Neuronal stem cell (in vitro differentiated cells): Measurements from ENCODE around the gene PCGF2.

Experiments used
- DNase-seq: peaks from one replicate; pipeline ENCODE4 v3.0.0-alpha.2; 2013; ENCODE audit warnings: low spot score
- H2AFZ ChIP-seq: one replicate; pipeline ENCODE4 v1.6.1; 2013; ENCODE audit warnings: mild to moderate bottlenecking, low read length, inconsistent platforms
- H2AK5ac ChIP-seq: 2 replicates; pipeline ENCODE4 v1.6.1; 2013; ENCODE audit warnings: low read depth, mild to moderate bottlenecking, inconsistent platforms, low read length, moderate library complexity, mixed read lengths
- H2BK120ac ChIP-seq: 2 replicates; pipeline ENCODE4 v1.6.1; 2013; ENCODE audit warnings: low read depth, mild to moderate bottlenecking, inconsistent platforms, low read length, moderate library complexity, mixed read lengths
- H2BK12ac ChIP-seq: one replicate; pipeline ENCODE4 v1.6.1; 2013; ENCODE audit warnings: low read length, inconsistent platforms
- H2BK15ac ChIP-seq: 2 replicates; pipeline ENCODE4 v1.6.1; 2013; ENCODE audit warnings: mild to moderate bottlenecking, low read length, inconsistent platforms, mixed read lengths
- H2BK5ac ChIP-seq: one replicate; pipeline ENCODE4 v1.6.1; 2013; ENCODE audit warnings: inconsistent platforms, mild to moderate bottlenecking, low read length, moderate library complexity
- H3K14ac ChIP-seq: one replicate; pipeline ENCODE4 v1.6.1; 2013; ENCODE audit warnings: low read length, inconsistent platforms
- H3K18ac ChIP-seq: 2 replicates; pipeline ENCODE4 v1.6.1; 2013; ENCODE audit warnings: low read length, inconsistent platforms
- H3K23ac ChIP-seq: 2 replicates; pipeline ENCODE4 v1.6.1; 2013; ENCODE audit warnings: low read depth, mild to moderate bottlenecking, mixed read lengths, low read length, inconsistent platforms; ENCODE audit not compliant: poor library complexity
- H3K27ac ChIP-seq: replicated peaks from 3 replicates; pipeline ENCODE4 v1.5.1; 2013; ENCODE audit warnings: low read length, inconsistent platforms
- H3K27me3 ChIP-seq, 3 experiments: 2 replicates each; pipeline ENCODE4 v1.6.1; 2013; ENCODE audit warnings: low read length in 3 of 3, mild to moderate bottlenecking in 2 of 3, inconsistent platforms in 1 of 3, low read depth in 1 of 3, mixed read lengths in 1 of 3, moderate library complexity in 1 of 3; ENCODE audit not compliant: control insufficient read depth in 3 of 3, insufficient read depth in 3 of 3
- H3K36me3 ChIP-seq, 2 donors: replicated peaks in 1 of 2; 2 replicates each; pipeline ENCODE4 v1.6.1; 2013; ENCODE audit warnings: low read length in 2 of 2; ENCODE audit not compliant: control insufficient read depth in 2 of 2, insufficient read depth in 2 of 2
- H3K4ac ChIP-seq: 2 replicates; pipeline ENCODE4 v1.6.1; 2013; ENCODE audit warnings: inconsistent platforms, mild to moderate bottlenecking, low read length, moderate library complexity
- H3K4me1 ChIP-seq, 2 donors: 1 replicate in 1 of 2; 2 replicates in 1 of 2; pipeline ENCODE4 v1.6.1; 2013; ENCODE audit warnings: low read length in 2 of 2, low read depth in 1 of 2; ENCODE audit not compliant: control insufficient read depth in 2 of 2, insufficient read depth in 1 of 2
- H3K4me2 ChIP-seq: one replicate; pipeline ENCODE4 v1.6.1; 2013; ENCODE audit warnings: mild to moderate bottlenecking, low read length, inconsistent platforms; ENCODE audit not compliant: insufficient read depth, poor library complexity, severe bottlenecking
- H3K4me3 ChIP-seq, 2 donors: 2 replicates each; pipeline ENCODE4 v1.5.1; 2013; ENCODE audit warnings: low read length in 2 of 2, mild to moderate bottlenecking in 2 of 2, inconsistent platforms in 1 of 2, moderate library complexity in 1 of 2
- H3K79me1 ChIP-seq: one replicate; pipeline ENCODE4 v1.6.1; 2013; ENCODE audit warnings: low read depth, mild to moderate bottlenecking, inconsistent platforms, low read length, moderate library complexity
- H3K9ac ChIP-seq: one replicate; pipeline ENCODE4 v1.6.1; 2013; ENCODE audit warnings: mild to moderate bottlenecking, low read depth, low read length, inconsistent platforms; ENCODE audit not compliant: poor library complexity
- H3K9me3 ChIP-seq, 2 donors: replicated peaks in 1 of 2; 2 replicates each; pipeline versions ENCODE3 to v1.6.1; 2013; ENCODE audit warnings: low read length in 2 of 2, mild to moderate bottlenecking in 2 of 2, inconsistent platforms in 1 of 2, low read depth in 1 of 2, mixed read lengths in 1 of 2, moderate library complexity in 1 of 2; ENCODE audit not compliant: control insufficient read depth in 2 of 2, insufficient read depth in 1 of 2
- H4K8ac ChIP-seq: one replicate; pipeline ENCODE4 v1.6.1; 2013; ENCODE audit warnings: low read depth, mild to moderate bottlenecking, inconsistent platforms, low read length, moderate library complexity
- H4K91ac ChIP-seq: one replicate; pipeline ENCODE4 v1.6.1; 2013; ENCODE audit warnings: low read length, low read depth, mild to moderate bottlenecking, inconsistent platforms; ENCODE audit not compliant: poor library complexity
- WGBS, 2 donors: extraction: QIAGEN DNeasy Blood & Tissue Kit; methylation state at CpG; one replicate each; pipeline ENCODE4 v1.1.7; 2013; ENCODE audit warnings: missing lambda C conversion rate in 2 of 2, mixed read lengths in 1 of 2; ENCODE audit not compliant: insufficient read length in 2 of 2, insufficient replicate concordance in 1 of 2; ENCODE audit errors: extremely low coverage in 2 of 2; 5-methylcytosine and 5-hydroxymethylcytosine counted together

Gene PCGF2

DNA sequence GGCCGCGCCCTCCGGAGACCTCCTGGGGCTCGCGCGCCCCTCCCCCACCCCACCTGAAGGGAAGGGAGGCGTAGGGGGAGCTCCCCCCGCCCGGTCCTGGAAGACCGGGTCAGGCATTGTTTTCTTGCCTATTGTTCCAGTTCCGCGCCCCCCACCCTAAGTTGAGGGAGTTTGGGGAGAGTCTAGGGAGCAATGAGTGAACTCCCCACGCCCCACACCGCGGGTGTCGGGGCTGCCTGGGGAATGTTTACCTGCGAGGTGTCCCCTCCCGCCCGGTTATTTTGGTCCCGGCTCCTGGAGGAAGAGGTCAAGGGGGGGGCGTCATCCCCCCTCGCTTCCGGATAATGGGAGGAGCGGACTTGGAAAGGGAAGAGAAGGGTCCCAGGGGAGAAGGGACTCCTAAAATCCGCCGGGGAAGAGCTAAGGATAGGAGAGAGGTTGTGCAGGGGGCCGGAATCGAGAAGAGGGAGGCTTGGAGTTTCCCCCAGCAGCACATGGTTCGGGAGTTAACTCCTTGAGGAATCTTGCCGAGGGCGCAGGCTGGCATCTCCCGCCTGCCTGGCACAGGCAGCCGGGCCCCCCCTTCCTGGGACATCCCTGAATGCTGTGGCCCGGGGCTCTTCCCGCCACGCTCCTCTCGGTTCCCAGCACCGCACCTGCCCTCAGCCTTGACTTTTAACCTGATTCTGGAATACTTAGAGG is 42.2 kb downstream of the PCGF2 start:
- H3K27ac ChIP-seq: no peak overlapping the region
- H3K9ac ChIP-seq: peak overlapping the region; percentile 73
- no peaks in the 10 kb centered on the region for H3K9me3 ChIP-seq
- peak overlapping the region; percentile 84 for H3K4me2 ChIP-seq
- H2AK5ac ChIP-seq: peak overlapping the region; percentile 79
- no peak overlapping the region for H2BK5ac ChIP-seq
- peak; percentile 41 for DNase-seq
- peaks cover 3 to 38% of the 10 kb centered on the region in 2 donors for H3K36me3 ChIP-seq
- H2BK15ac ChIP-seq: peak overlapping the region; percentile 50
- peaks cover 0 to 48% (median 18%) of the 10 kb centered on the region in 3 experiments for H3K27me3 ChIP-seq
- H3K14ac ChIP-seq: no peak overlapping the region
- H2BK12ac ChIP-seq: no peak overlapping the region
- peak overlapping the region; percentile 67 for H2AFZ ChIP-seq
- H3K4ac ChIP-seq: no peak overlapping the region
- H3K18ac ChIP-seq: peak overlapping the region; percentile 77
- H2BK120ac ChIP-seq: no peak overlapping the region
- H3K23ac ChIP-seq: peak overlapping the region; percentile 40
- no CpG with 5 or more reads among the region's 38 CpGs for WGBS, 2 donors
- peak overlapping the region; percentile 73 to 84 for H3K4me3 ChIP-seq
- H4K8ac ChIP-seq: no peak overlapping the region
- peaks cover 20 to 23% of the 10 kb centered on the region in 2 donors for H3K4me1 ChIP-seq
- peaks cover 2% of the 10 kb centered on the region for H3K79me1 ChIP-seq
- H4K91ac ChIP-seq: no peak overlapping the region

DNA sequence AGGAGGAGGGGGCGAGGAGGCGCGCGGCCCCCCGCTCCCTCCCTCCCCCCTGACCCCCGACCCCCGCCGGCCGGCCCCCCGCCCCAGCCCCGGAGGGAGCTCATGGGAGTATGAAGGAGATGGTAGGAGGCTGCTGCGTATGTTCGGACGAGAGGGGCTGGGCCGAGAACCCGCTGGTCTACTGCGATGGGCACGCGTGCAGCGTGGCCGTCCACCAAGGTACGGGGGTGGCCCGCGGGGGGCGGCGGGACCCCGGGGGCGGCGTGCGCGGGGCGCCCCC is 42.7 kb downstream of the PCGF2 start:
- no peak overlapping the region for H2BK5ac ChIP-seq
- no peak overlapping the region for H3K27ac ChIP-seq
- peak overlapping the region; percentile 73 to 84 for H3K4me3 ChIP-seq
- peaks cover 20 to 23% of the 10 kb centered on the region in 2 donors for H3K4me1 ChIP-seq
- H3K14ac ChIP-seq: no peak overlapping the region
- DNase-seq: no peak
- peak overlapping the region; percentile 84 for H3K4me2 ChIP-seq
- peak overlapping the region; percentile 67 for H2AFZ ChIP-seq
- H2AK5ac ChIP-seq: no peak overlapping the region
- peaks cover 3 to 33% of the 10 kb centered on the region in 2 donors for H3K36me3 ChIP-seq
- no peak overlapping the region for H2BK12ac ChIP-seq
- no peak overlapping the region for H2BK120ac ChIP-seq
- WGBS, 2 donors: no CpG with 5 or more reads among the region's 32 CpGs
- no peak overlapping the region for H3K4ac ChIP-seq
- H3K9ac ChIP-seq: peak overlapping the region; percentile 73
- peaks cover 0 to 52% (median 18%) of the 10 kb centered on the region in 3 experiments for H3K27me3 ChIP-seq
- H3K18ac ChIP-seq: peak overlapping the region; percentile 77
- H4K91ac ChIP-seq: no peak overlapping the region
- H3K9me3 ChIP-seq: no peaks in the 10 kb centered on the region
- H3K79me1 ChIP-seq: peaks cover 2% of the 10 kb centered on the region
- H2BK15ac ChIP-seq: peak overlapping the region; percentile 50
- H3K23ac ChIP-seq: peak overlapping the region; percentile 40
- no peak overlapping the region for H4K8ac ChIP-seq

DNA sequence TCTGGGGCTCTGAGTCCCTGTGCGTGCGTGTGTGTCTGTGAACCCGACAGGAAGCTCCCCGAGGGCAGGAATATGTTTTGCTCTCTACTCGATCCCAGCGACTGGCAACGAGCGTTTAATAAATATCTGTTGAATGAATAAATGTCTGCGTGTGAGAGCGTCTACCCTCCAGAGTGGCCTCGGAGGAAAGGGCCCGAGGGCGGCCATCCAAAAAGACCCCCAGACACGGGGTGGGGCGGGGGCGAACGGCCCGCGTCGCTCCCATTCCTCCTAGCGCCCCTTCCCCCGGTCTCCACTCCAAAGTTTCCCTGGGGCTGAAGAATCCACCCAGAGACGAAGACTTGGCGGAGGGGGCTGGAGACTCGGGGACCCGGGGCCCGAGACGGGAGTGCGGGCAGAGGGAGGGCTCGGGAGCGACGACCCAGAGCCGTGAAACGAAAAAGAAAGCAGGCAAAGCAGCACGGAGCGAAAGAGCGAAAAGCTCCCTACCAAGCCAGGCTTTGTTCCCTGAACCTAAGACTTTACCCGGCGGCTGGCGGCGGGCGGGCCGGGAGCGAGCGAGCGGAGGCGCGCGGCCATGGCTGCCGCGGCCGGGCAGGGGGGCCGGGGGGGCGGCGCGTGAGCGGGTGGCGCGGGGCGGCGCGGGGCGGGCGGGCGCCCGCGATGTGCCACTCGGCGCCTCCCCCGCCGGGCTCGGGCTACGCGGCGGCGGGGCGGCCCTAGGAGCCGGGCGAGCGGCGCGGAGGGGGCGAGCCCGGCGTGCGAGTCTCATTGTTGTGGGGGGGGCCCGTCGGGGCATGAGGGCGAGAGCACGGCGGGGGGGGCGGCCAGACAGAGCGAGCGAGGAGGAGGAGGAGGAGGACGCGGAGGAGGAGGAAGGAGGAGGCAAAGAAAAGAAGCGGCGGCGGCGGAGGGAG is 43.3 kb downstream of the PCGF2 start, which contains the start of gene MLLT6:
TSS of gene MLLT6 (plus strand) at position 668 of the 917 bp plus-strand sequence. CDS start 360 bp downstream, outside the sequence.
- Histone ChIP-seq H3K4me3 (peak within 1 kb of the TSS; percentile 73 to 84), H2BK5ac (no peak within 1 kb of the TSS), H3K4me2 (peak within 1 kb of the TSS; percentile 84), H3K23ac (peak within 1 kb of the TSS; percentile 40), H2BK15ac (peak within 1 kb of the TSS; percentile 82), H2BK120ac (peak within 1 kb of the TSS; percentile 2), H3K4ac (no peak within 1 kb of the TSS), H3K36me3 (peaks cover 3 to 27% of the 10 kb centered on the region in 2 donors), H3K9ac (peak within 1 kb of the TSS; percentile 73), H2BK12ac (peak within 1 kb of the TSS; percentile 1), H3K27me3 (peaks cover 0 to 57% (median 18%) of the 10 kb centered on the region in 3 experiments), H3K27ac (no peak within 1 kb of the TSS), H4K8ac (no peak within 1 kb of the TSS), H3K79me1 (peaks cover 2% of the 10 kb centered on the region), H3K9me3 (no peaks in the 10 kb centered on the region), H3K18ac (peak within 1 kb of the TSS; percentile 94), H4K91ac (no peak within 1 kb of the TSS), H3K4me1 (peaks cover 20 to 23% of the 10 kb centered on the region in 2 donors), H3K14ac (no peak within 1 kb of the TSS), H2AFZ (peak within 1 kb of the TSS; percentile 93), H2AK5ac (peak within 1 kb of the TSS; percentile 79)
- peak; percentile 75 for DNase-seq
- no CpG with 5 or more reads among the region's 100 CpGs for WGBS, 2 donors
